Astrocyte of the cerebellum (primary cell): Measurements from ENCODE around the gene S1PR2.
A peak's percentile ranks its signal among the peaks of the same experiment; 100 is the strongest.

Source experiments
- DNase-seq: peaks from one replicate; pipeline ENCODE4 v3.0.0-alpha.2; 2011; ENCODE audit warnings: low read depth
- H3K4me3 ChIP-seq: 2 replicates; pipeline ENCODE4 v1.5.1; 2011; ENCODE audit warnings: mild to moderate bottlenecking, low read depth, low read length, moderate library complexity
- in situ Hi-C: cut with HindIII; loops from 2 replicates; pipeline ENCODE4 v1.10.0; 2017; ENCODE audit warnings: low sequenced_read_pairs
- TF ChIP-seq, protein P1 (sequence below): IDR thresholded peaks from 2 replicates; pipeline ENCODE4 v1.5.1; 2012; ENCODE audit warnings: low read length, low read depth, moderate library complexity, mild to moderate bottlenecking; ENCODE audit errors: missing control alignments

S1PR2 gene

DNA sequence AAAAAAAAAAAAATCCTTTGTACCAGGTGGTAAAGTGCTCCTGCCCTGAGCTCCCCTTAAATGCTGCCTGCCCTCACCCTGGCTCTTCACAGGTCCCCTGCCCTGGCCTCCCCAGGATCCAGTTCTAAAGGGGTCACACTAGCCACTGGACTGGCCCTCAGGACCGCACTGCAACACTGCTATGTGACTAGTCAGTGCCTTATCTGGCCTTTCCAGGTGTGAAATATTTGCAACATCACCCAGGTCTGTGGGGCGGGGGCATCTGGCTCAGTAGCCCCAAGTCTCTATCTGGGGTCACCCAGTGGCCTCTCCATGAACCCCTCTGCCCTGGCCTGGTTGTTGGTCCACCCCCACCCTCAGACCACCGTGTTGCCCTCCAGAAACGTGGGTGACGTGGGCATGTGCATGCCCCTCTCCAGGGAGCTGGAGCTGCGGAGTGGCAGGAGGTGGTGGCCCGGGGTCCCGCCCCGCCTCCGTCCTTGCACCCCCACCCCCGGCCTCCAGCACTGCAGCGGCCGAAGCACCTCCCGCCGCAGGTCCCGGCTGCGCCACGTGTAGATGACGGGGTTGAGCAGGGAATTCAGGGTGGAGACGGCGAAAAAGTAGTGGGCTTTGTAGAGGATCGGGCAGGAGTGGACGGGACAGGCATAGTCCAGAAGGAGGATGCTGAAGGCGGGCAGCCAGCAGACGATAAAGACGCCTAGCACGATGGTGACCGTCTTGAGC is 7.5 kb downstream of the S1PR2 start:
- H3K4me3 ChIP-seq = no peak overlapping the region
- DNase-seq = no peak
- TF ChIP-seq, protein P1, sequence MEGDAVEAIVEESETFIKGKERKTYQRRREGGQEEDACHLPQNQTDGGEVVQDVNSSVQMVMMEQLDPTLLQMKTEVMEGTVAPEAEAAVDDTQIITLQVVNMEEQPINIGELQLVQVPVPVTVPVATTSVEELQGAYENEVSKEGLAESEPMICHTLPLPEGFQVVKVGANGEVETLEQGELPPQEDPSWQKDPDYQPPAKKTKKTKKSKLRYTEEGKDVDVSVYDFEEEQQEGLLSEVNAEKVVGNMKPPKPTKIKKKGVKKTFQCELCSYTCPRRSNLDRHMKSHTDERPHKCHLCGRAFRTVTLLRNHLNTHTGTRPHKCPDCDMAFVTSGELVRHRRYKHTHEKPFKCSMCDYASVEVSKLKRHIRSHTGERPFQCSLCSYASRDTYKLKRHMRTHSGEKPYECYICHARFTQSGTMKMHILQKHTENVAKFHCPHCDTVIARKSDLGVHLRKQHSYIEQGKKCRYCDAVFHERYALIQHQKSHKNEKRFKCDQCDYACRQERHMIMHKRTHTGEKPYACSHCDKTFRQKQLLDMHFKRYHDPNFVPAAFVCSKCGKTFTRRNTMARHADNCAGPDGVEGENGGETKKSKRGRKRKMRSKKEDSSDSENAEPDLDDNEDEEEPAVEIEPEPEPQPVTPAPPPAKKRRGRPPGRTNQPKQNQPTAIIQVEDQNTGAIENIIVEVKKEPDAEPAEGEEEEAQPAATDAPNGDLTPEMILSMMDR = no peak
- in situ Hi-C loops = no loop called here

DNA sequence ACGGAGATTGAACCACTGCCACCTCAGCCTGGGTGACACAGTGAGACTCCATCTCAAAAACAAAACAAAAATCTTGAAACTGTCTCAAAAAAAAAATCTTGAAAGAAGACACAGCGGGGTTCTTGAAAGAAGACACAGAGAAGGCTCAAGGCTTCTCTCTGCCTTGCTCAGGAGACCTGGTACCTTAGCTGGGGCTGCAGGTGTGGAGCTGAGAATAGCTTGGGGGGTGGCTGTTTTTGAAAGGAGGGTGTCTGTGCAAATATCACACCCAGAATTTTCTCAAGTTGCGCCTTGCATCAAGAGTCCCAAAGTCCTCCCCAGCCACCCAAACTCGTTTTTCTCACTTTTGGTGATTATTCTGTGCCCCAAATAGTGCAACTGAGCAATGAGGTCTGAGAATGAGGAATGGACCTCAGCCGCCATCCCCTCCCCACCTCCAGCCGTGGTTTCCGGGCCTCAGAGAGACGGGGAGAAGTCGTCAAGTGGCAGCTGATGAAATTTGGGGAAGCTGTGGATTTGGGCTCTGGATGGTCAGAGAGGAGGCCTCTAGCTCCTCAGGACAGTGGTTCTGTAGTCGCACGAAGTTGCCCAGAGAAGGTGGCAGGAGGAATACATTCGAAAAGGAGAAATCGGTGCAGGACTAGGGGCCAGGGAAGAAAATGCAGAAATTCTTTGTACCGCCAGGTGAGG is 8.8 kb downstream of the S1PR2 start:
- TF ChIP-seq, protein P1 = no peak
- no peak overlapping the region for H3K4me3 ChIP-seq
- in situ Hi-C loops = no loop called here
- no peak for DNase-seq

DNA sequence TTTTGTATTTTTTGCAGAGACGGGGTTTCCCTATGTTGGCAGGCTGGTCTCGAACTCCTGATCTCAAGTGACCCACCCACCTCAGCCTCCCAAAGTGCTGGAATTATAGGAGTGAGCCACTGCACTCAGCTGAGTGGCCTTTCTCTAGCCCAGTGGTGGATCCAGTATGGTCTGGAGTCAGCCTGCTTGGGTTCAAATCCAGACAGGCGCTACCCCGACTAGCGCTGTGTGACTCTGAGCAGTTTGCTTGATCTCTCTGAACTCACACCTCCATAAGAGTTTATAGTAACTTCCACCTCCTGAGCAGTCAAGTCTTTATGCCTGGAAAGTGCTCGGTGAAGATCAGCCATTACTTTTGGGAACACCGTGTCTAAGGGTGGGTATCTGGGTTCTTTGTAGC is 10.4 kb downstream of the S1PR2 start:
- TF ChIP-seq, protein P1 = no peak
- no peak overlapping the region for H3K4me3 ChIP-seq
- in situ Hi-C loops = no loop called here
- DNase-seq = no peak

DNA sequence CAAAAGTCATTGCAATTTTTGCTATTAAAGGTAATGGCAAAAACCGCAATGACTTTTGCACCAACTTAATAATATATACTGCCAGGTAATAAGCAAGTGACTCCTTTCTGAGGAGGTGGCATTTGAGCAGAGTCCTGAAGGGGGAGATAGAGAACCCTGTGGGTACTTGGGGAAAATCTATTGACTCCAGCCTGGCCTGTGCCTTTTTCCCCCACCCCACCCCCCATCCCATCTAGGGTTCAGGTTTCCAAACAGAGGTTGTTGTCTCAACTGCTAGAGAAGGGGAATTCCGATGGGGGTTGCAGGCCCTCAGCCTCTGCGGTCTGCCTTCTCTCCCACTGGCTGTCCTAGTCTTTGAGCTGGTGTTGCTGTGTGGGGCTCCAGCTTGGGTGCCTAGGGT is 11.5 kb downstream of the S1PR2 start:
- TF ChIP-seq, protein P1 = peak; percentile 40
- in situ Hi-C loops = no loop called here
- no peak overlapping the region for H3K4me3 ChIP-seq
- DNase-seq = no peak

DNA sequence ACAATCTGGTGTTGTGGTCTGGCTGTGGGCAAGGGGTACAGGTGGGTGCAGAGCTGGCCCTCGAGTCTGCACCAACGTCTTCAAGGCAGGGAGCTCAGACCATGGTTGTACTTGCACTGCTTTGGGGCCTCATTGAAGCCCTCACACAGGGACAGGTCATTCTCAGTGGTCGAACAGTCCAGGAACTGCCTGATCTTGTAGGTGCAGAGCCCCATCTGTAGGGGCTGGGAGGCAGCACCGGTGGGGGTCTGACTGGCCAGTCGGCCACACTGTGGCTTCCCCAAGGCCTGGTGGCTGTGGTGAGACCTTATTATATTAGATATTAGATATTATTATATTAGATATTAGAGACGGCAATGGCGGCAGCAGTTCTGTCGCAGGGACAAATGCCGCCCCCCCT is 14.0 kb downstream of the S1PR2 start:
- TF ChIP-seq, protein P1 = no peak
- no peak for DNase-seq
- H3K4me3 ChIP-seq = no peak overlapping the region
- in situ Hi-C loops = no loop called here

DNA sequence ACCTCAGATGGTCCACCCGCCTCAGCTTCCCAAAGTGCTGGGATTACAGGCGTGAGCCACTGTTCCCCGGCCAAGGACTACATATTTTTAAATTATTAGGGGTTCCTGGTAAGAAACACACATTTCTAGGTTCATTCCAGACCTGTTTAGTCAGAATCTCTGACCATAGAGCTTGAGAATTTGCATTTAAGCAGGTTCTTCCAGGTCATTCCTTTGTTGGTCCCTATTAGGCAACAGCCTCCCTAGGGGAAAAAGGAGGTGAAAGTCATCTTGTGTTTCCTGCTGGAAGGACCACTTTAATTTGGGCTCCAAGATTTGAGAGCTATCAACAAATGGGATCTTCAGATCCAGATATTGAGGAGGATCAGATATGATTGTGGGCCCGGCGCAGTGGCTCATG is 16.3 kb downstream of the S1PR2 start:
- TF ChIP-seq, protein P1 = no peak
- in situ Hi-C loops = no loop called here
- H3K4me3 ChIP-seq = no peak overlapping the region
- no peak for DNase-seq
